ENCODE data around the gene SIX1.

SIX1 gene

GRCh38 chr14:60647837-60648248 is 1.4 kb downstream of the SIX1 start:
- Histone ChIP-seq H3K9me3 (ENCODE audit: control insufficient read depth in 2 of 2, low read length in 2 of 2) (peaks cover 0 to 3% of the 10 kb centered on the region in 2 donors), H3K4me3 (ENCODE audit: low read length in 2 of 2) (peak overlapping the region in 1 of 2 donors; percentile 75), H3K27ac (ENCODE audit: low read length) (no peak overlapping the region), H3K4me1 (ENCODE audit: control insufficient read depth, insufficient read depth, low read length) (peaks cover 42% of the 10 kb centered on the region), H3K27me3 (ENCODE audit: control insufficient read depth in 1 of 2, insufficient read depth in 2 of 2, low read length in 2 of 2) (peaks cover 89 to 98% of the 10 kb centered on the region in 2 donors), H3K9ac (ENCODE audit: low read length in 2 of 2) (no peak overlapping the region), H3K36me3 (ENCODE audit: control insufficient read depth in 2 of 2, insufficient read depth in 2 of 2, low read length in 2 of 2) (no peaks in the 10 kb centered on the region)

- no peaks in the 10 kb centered on the region for H3K36me3 ChIP-seq (ENCODE audit: control insufficient read depth in 2 of 2, insufficient read depth in 2 of 2, low read length in 2 of 2)
- peaks cover 89 to 98% of the 10 kb centered on the region in 2 donors for H3K27me3 ChIP-seq (ENCODE audit: control insufficient read depth in 1 of 2, insufficient read depth in 2 of 2, low read length in 2 of 2)
- H3K9ac ChIP-seq (ENCODE audit: low read length in 2 of 2) = no peak overlapping the region
- no peak overlapping the region for H3K27ac ChIP-seq (ENCODE audit: low read length)
- peaks cover 47% of the 10 kb centered on the region for H3K4me1 ChIP-seq (ENCODE audit: control insufficient read depth, insufficient read depth, low read length)
- H3K9me3 ChIP-seq (ENCODE audit: control insufficient read depth in 2 of 2, low read length in 2 of 2) = peaks cover 0 to 1% of the 10 kb centered on the region in 2 donors
- peak overlapping the region in 1 of 2 donors; percentile 15 for H3K4me3 ChIP-seq (ENCODE audit: low read length in 2 of 2)
Observed at GRCh38 chr14:60647081-60647836, 2.0 kb downstream of the SIX1 start.

- Histone ChIP-seq H3K27me3 (ENCODE audit: control insufficient read depth in 1 of 2, insufficient read depth in 2 of 2, low read length in 2 of 2) (peaks cover 89 to 98% of the 10 kb centered on the region in 2 donors), H3K9me3 (ENCODE audit: control insufficient read depth in 2 of 2, low read length in 2 of 2) (no peaks in the 10 kb centered on the region), H3K9ac (ENCODE audit: low read length in 2 of 2) (no peak overlapping the region), H3K36me3 (ENCODE audit: control insufficient read depth in 2 of 2, insufficient read depth in 2 of 2, low read length in 2 of 2) (no peaks in the 10 kb centered on the region), H3K4me3 (ENCODE audit: low read length in 2 of 2) (no peak overlapping the region), H3K4me1 (ENCODE audit: control insufficient read depth, insufficient read depth, low read length) (peaks cover 55% of the 10 kb centered on the region), H3K27ac (ENCODE audit: low read length) (no peak overlapping the region)
Observed at GRCh38 chr14:60646226-60646818, 3.0 kb downstream of the SIX1 start.

DNA sequence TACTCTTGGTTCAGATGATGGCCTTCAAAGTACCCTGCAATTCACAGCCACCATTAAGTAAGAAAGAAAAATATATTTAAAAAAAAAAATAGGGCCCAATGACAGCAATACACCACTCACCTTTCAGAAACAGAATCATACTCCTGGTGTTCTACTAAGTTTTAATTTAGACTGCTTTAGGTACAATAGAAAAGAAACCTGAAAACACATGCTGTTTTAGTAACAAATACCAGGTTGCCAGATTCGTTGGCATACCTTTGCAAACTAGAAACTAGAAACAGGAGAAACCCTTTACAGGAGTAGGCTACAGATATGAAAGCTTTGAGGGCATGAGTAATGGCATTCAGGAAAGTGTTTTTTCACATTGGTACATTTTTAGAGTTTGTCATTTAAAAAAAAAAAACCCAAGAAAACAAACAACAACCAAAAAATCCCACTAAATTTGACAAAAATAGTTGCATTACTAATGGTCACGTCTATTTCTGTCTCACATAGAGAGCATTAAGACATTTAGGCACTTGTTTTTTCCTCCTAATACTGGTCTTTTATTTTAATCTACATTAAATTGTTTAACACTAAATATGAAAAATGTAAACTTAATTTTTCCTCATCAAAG is 4.0 kb downstream of the SIX1 start:
- Histone ChIP-seq H3K27ac (ENCODE audit: low read length) (no peak overlapping the region), H3K27me3 (ENCODE audit: control insufficient read depth in 1 of 2, insufficient read depth in 2 of 2, low read length in 2 of 2) (peaks cover 87 to 97% of the 10 kb centered on the region in 2 donors), H3K4me1 (ENCODE audit: control insufficient read depth, insufficient read depth, low read length) (peaks cover 53% of the 10 kb centered on the region), H3K9me3 (ENCODE audit: control insufficient read depth in 2 of 2, low read length in 2 of 2) (no peaks in the 10 kb centered on the region), H3K9ac (ENCODE audit: low read length in 2 of 2) (no peak overlapping the region), H3K36me3 (ENCODE audit: control insufficient read depth in 2 of 2, insufficient read depth in 2 of 2, low read length in 2 of 2) (no peaks in the 10 kb centered on the region), H3K4me3 (ENCODE audit: low read length in 2 of 2) (no peak overlapping the region)

DNA sequence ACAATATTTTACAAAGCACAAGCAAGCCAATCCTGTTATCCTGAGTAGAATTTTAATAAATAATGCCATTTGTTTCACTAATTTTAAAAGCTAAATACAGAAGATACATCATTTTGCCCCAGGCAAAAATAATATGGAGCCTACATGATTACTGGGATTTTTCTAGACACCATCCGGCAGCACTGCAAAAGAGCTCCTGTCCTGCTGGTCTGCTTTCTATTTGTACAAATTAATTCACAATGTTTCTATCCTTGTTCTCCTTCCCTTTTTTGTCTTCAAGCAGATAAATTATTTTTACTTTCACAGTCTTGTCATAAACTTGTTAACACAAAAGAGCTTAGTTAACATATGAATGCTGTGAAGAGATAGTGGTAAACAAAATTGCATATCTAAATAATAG is 4.6 kb downstream of the SIX1 start:
- no peak overlapping the region for H3K4me3 ChIP-seq (ENCODE audit: low read length in 2 of 2)
- peaks cover 87 to 97% of the 10 kb centered on the region in 2 donors for H3K27me3 ChIP-seq (ENCODE audit: control insufficient read depth in 1 of 2, insufficient read depth in 2 of 2, low read length in 2 of 2)
- no peak overlapping the region for H3K9ac ChIP-seq (ENCODE audit: low read length in 2 of 2)
- peaks cover 48% of the 10 kb centered on the region for H3K4me1 ChIP-seq (ENCODE audit: control insufficient read depth, insufficient read depth, low read length)
- no peak overlapping the region for H3K27ac ChIP-seq (ENCODE audit: low read length)
- peaks cover 0 to 1% of the 10 kb centered on the region in 2 donors for H3K9me3 ChIP-seq (ENCODE audit: control insufficient read depth in 2 of 2, low read length in 2 of 2)
- H3K36me3 ChIP-seq (ENCODE audit: control insufficient read depth in 2 of 2, insufficient read depth in 2 of 2, low read length in 2 of 2) = no peaks in the 10 kb centered on the region

- Histone ChIP-seq H3K9me3 (ENCODE audit: control insufficient read depth in 2 of 2, low read length in 2 of 2) (peaks cover 0 to 3% of the 10 kb centered on the region in 2 donors), H3K27me3 (ENCODE audit: control insufficient read depth in 1 of 2, insufficient read depth in 2 of 2, low read length in 2 of 2) (peaks cover 84 to 97% of the 10 kb centered on the region in 2 donors), H3K27ac (ENCODE audit: low read length) (no peak overlapping the region), H3K4me3 (ENCODE audit: low read length in 2 of 2) (no peak overlapping the region), H3K9ac (ENCODE audit: low read length in 2 of 2) (no peak overlapping the region), H3K36me3 (ENCODE audit: control insufficient read depth in 2 of 2, insufficient read depth in 2 of 2, low read length in 2 of 2) (no peaks in the 10 kb centered on the region), H3K4me1 (ENCODE audit: control insufficient read depth, insufficient read depth, low read length) (peaks cover 38% of the 10 kb centered on the region)
Observed at GRCh38 chr14:60643463-60644314, 5.6 kb downstream of the SIX1 start.

GRCh38 chr14:60643141-60643462 is 6.2 kb downstream of the SIX1 start:
- no peak overlapping the region for H3K27ac ChIP-seq (ENCODE audit: low read length)
- H3K36me3 ChIP-seq (ENCODE audit: control insufficient read depth in 2 of 2, insufficient read depth in 2 of 2, low read length in 2 of 2) = no peaks in the 10 kb centered on the region
- H3K4me3 ChIP-seq (ENCODE audit: low read length in 2 of 2) = no peak overlapping the region
- peaks cover 84 to 97% of the 10 kb centered on the region in 2 donors for H3K27me3 ChIP-seq (ENCODE audit: control insufficient read depth in 1 of 2, insufficient read depth in 2 of 2, low read length in 2 of 2)
- H3K4me1 ChIP-seq (ENCODE audit: control insufficient read depth, insufficient read depth, low read length) = peaks cover 33% of the 10 kb centered on the region
- peaks cover 0 to 3% of the 10 kb centered on the region in 2 donors for H3K9me3 ChIP-seq (ENCODE audit: control insufficient read depth in 2 of 2, low read length in 2 of 2)
- H3K9ac ChIP-seq (ENCODE audit: low read length in 2 of 2) = no peak overlapping the region

DNA sequence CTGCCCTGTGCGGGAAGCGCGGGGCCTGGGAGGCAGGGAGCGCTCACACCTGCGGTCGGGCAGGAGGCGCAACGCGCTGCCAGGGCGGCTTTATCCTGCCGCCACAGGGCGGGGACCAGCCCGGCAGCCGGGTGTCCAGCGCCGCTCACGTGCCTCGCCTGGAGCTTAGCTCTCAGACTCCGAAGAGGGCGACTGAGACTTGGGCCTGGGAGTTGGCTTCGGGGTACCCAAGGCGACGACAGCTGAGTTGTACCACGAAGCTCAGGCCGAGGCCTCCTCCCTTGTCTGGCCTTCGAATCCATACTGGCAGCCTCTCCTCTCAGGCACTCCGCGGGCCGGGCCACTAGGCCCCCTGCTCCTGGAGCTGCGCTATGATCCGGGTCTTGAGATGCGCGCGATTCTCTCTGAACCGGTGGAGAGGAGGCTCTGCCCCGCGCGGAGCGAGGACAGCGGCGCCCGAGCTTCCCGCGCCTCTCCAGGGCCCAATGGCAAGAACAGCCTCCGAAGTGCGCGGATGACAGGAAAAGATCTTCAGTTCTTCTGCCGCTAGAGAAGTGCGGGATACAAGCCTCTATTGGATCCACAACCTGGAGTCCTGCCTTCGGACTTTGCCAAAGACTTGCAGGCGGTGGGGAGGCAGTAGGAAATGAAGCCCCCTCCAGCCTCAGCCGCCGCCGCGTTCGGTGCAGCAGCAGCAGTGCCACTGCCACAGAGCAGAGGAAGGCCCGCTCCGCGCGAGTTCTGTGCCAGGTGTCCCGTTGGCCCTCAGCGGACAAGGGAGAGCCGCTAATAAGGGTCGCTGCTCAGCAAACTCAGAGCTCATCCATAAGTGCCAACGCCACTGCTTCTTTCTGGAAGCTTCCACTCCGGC is 6.8 kb downstream of the SIX1 start:
- Histone ChIP-seq H3K27ac (ENCODE audit: low read length) (no peak overlapping the region), H3K9ac (ENCODE audit: low read length in 2 of 2) (no peak overlapping the region), H3K9me3 (ENCODE audit: control insufficient read depth in 2 of 2, low read length in 2 of 2) (peaks cover 0 to 3% of the 10 kb centered on the region in 2 donors), H3K4me3 (ENCODE audit: low read length in 2 of 2) (peak overlapping the region in 1 of 2 donors; percentile 52), H3K36me3 (ENCODE audit: control insufficient read depth in 2 of 2, insufficient read depth in 2 of 2, low read length in 2 of 2) (no peaks in the 10 kb centered on the region), H3K4me1 (ENCODE audit: control insufficient read depth, insufficient read depth, low read length) (peaks cover 31% of the 10 kb centered on the region), H3K27me3 (ENCODE audit: control insufficient read depth in 1 of 2, insufficient read depth in 2 of 2, low read length in 2 of 2) (peaks cover 84 to 97% of the 10 kb centered on the region in 2 donors)

DNA sequence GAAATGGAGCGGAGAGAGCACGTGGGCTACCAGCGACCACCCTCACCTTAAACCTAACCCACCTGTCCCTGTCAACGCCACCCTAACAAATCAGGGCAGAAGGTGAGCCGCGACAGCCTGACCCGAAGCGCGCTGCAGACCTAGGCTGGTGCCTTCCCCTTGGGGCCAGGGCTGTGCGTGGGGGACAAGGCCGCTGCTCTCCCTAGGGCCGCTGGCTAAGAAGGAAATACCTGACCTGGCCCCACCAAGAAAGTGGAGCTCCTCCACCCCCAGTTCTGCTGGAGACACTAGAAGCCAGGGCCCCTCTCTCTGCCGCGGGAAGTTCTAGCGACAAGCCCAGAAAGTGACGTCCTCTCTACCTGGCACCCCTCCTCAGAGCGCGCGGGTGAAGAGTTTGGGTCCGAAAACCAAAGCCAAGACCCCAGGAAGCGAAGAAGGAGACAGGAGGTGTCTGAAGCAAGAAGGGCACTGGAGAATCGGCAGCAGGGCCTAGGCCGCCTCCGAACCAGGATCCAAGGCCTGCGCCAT is 7.5 kb downstream of the SIX1 start:
- Histone ChIP-seq H3K4me3 (ENCODE audit: low read length in 2 of 2) (peak overlapping the region in 1 of 2 donors; percentile 52), H3K4me1 (ENCODE audit: control insufficient read depth, insufficient read depth, low read length) (peaks cover 26% of the 10 kb centered on the region), H3K9me3 (ENCODE audit: control insufficient read depth in 2 of 2, low read length in 2 of 2) (peaks cover 0 to 3% of the 10 kb centered on the region in 2 donors), H3K27ac (ENCODE audit: low read length) (no peak overlapping the region), H3K36me3 (ENCODE audit: control insufficient read depth in 2 of 2, insufficient read depth in 2 of 2, low read length in 2 of 2) (no peaks in the 10 kb centered on the region), H3K27me3 (ENCODE audit: control insufficient read depth in 1 of 2, insufficient read depth in 2 of 2, low read length in 2 of 2) (peaks cover 84 to 97% of the 10 kb centered on the region in 2 donors), H3K9ac (ENCODE audit: low read length in 2 of 2) (no peak overlapping the region)
